ENCODE measurements around the gene PRR9. TPM values are rescaled to one million over a fixed set of nuclear protein-coding genes. Genes with fewer than 3 reads are reported as not detected.
A peak's percentile ranks its signal among the peaks of the same experiment; 100 is the strongest.

Gene PRR9
- total RNA-seq, 1 experiment from 2014 or later: not detected

GRCh38 chr1:153238527-153238926, 21.1 kb downstream of the PRR9 start:
- no TSS peak for BruUV-seq (replicated peaks)
- Histone ChIP-seq H3K4me1 (ENCODE audit: insufficient read depth, low read length) (no peaks in the 10 kb centered on the region), H2AFZ (ENCODE audit: low read length) (no peak overlapping the region), H3K79me2 (ENCODE audit: low read length) (no peaks in the 10 kb centered on the region), H3K9me2 (replicated peaks; ENCODE audit: low read length) (no peaks in the 10 kb centered on the region), H3K27me3 (ENCODE audit: low read length) (peaks cover 58% of the 10 kb centered on the region), H3K9ac (ENCODE audit: low read length) (no peak overlapping the region), H3F3A (ENCODE audit: low read length, unreplicated experiment) (no peaks in the 10 kb centered on the region), H3K4me3 (ENCODE audit: low read length) (no peak overlapping the region), H3K36me3 (ENCODE audit: low read depth, low read length) (no peaks in the 10 kb centered on the region), H3K27ac (ENCODE audit: low read length) (no peak overlapping the region), H4K20me1 (ENCODE audit: low read length) (no peaks in the 10 kb centered on the region), H3K9me3 (ENCODE audit: low read length) (no peaks in the 10 kb centered on the region), H3K4me2 (ENCODE audit: low read length) (no peak overlapping the region)
- DNase-seq (peak; percentile 18), ATAC-seq (no peak; the same call in 1 of the 2 replicates)
- ChIA-PET POLR2A (ENCODE audit: unreplicated experiment) (no interaction called here), CTCF (no interaction called here)
- intact Hi-C loops (cut with micrococcal nuclease): no loop called here
- no peak for TF ChIP-seq EZH2 (IDR thresholded peaks at IDR 0.05; ENCODE audit: low read length, unreplicated experiment)
- TF ChIP-seq, protein P1, sequence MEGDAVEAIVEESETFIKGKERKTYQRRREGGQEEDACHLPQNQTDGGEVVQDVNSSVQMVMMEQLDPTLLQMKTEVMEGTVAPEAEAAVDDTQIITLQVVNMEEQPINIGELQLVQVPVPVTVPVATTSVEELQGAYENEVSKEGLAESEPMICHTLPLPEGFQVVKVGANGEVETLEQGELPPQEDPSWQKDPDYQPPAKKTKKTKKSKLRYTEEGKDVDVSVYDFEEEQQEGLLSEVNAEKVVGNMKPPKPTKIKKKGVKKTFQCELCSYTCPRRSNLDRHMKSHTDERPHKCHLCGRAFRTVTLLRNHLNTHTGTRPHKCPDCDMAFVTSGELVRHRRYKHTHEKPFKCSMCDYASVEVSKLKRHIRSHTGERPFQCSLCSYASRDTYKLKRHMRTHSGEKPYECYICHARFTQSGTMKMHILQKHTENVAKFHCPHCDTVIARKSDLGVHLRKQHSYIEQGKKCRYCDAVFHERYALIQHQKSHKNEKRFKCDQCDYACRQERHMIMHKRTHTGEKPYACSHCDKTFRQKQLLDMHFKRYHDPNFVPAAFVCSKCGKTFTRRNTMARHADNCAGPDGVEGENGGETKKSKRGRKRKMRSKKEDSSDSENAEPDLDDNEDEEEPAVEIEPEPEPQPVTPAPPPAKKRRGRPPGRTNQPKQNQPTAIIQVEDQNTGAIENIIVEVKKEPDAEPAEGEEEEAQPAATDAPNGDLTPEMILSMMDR (conservative IDR thresholded peaks at IDR 0.05; ENCODE audit: low read depth, low read length): peak; percentile 46

DNA sequence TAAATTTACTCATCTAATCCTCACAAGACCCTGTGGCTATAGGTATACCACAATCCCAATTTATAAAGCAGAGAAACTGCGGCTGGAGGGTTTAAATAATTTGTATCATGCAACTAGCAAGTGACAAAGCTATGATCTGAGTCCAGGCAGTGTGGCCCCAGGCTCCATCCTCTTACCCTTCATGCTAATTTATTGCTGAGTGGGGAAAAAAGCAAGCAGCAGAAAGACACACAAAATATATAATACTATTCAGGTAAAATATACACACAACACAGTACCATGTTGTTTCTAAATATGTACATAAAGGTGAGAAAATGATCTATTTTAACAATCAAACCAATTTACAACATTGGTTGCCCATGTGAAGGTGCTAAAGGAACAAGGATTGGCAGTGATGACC, 24.8 kb downstream of the PRR9 start:
- ATAC-seq (no peak), DNase-seq (no peak)
- no peak overlapping the region for H3K4me3 ChIP-seq (ENCODE audit: low read length)
- intact Hi-C loops (cut with micrococcal nuclease): no loop called here
- POLR2A ChIA-PET (ENCODE audit: unreplicated experiment): no interaction called here
- no peaks in the 10 kb centered on the region for H3K36me3 ChIP-seq (ENCODE audit: low read depth, low read length)
- H4K20me1 ChIP-seq (ENCODE audit: low read length): no peaks in the 10 kb centered on the region
- no peaks in the 10 kb centered on the region for H3K4me1 ChIP-seq (ENCODE audit: insufficient read depth, low read length)
- no peak overlapping the region for H3K9ac ChIP-seq (ENCODE audit: low read length)
- H3K9me2 ChIP-seq (replicated peaks; ENCODE audit: low read length): no peaks in the 10 kb centered on the region
- H3K27ac ChIP-seq (ENCODE audit: low read length): no peak overlapping the region
- TF ChIP-seq EZH2 (IDR thresholded peaks at IDR 0.05; ENCODE audit: low read length, unreplicated experiment) (no peak), EZH2phosphoT487 (IDR thresholded peaks at IDR 0.05; ENCODE audit: borderline replicate concordance, low read length) (no peak)
- TF ChIP-seq, protein P1 (conservative IDR thresholded peaks at IDR 0.05; ENCODE audit: low read depth, low read length): no peak
- peaks cover 41% of the 10 kb centered on the region for H3K27me3 ChIP-seq (ENCODE audit: low read length)
- no peaks in the 10 kb centered on the region for H3K79me2 ChIP-seq (ENCODE audit: low read length)
- BruUV-seq (replicated peaks): no TSS peak
- no peaks in the 10 kb centered on the region for H3F3A ChIP-seq (ENCODE audit: low read length, unreplicated experiment)
- H2AFZ ChIP-seq (ENCODE audit: low read length): no peak overlapping the region
- CTCF ChIA-PET: no interaction called here
- no peak overlapping the region for H3K4me2 ChIP-seq (ENCODE audit: low read length)
- no peaks in the 10 kb centered on the region for H3K9me3 ChIP-seq (ENCODE audit: low read length)

DNA sequence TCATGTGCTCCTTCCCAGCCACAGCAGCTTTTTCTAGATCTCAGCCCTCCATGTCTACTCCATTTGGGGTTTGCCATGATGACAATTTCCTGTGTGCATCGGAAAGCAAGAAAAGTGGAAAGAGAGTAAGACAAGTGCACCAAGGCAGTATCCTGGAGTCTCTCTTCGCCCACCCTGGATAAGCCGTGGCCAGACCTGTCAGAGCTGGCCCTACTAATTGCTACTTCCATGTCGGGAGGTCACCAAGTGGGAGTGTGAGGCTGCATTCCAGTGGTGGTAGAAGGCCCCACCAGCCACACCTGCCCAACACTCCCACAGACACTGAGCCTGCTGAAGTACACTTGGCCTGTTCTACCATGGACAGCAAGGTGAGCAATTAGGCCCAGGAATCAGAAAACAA, 28.1 kb downstream of the PRR9 start:
- no TSS peak for BruUV-seq (replicated peaks)
- Histone ChIP-seq H3K27me3 (ENCODE audit: low read length) (peaks cover 35% of the 10 kb centered on the region), H3K4me1 (ENCODE audit: insufficient read depth, low read length) (no peaks in the 10 kb centered on the region), H3K27ac (ENCODE audit: low read length) (no peak overlapping the region), H3K79me2 (ENCODE audit: low read length) (no peaks in the 10 kb centered on the region), H3K4me2 (ENCODE audit: low read length) (no peak overlapping the region), H3F3A (ENCODE audit: low read length, unreplicated experiment) (no peaks in the 10 kb centered on the region), H3K4me3 (ENCODE audit: low read length) (no peak overlapping the region), H2AFZ (ENCODE audit: low read length) (no peak overlapping the region), H4K20me1 (ENCODE audit: low read length) (no peaks in the 10 kb centered on the region), H3K9me3 (ENCODE audit: low read length) (no peaks in the 10 kb centered on the region), H3K9me2 (replicated peaks; ENCODE audit: low read length) (no peaks in the 10 kb centered on the region), H3K9ac (ENCODE audit: low read length) (no peak overlapping the region), H3K36me3 (ENCODE audit: low read depth, low read length) (no peaks in the 10 kb centered on the region)
- TF ChIP-seq EZH2phosphoT487 (IDR thresholded peaks at IDR 0.05; ENCODE audit: borderline replicate concordance, low read length) (no peak), EZH2 (IDR thresholded peaks at IDR 0.05; ENCODE audit: low read length, unreplicated experiment) (no peak)
- TF ChIP-seq, protein P1 (conservative IDR thresholded peaks at IDR 0.05; ENCODE audit: low read depth, low read length): no peak
- DNase-seq (no peak), ATAC-seq (no peak)
- POLR2A ChIA-PET (ENCODE audit: unreplicated experiment): no interaction called here
- CTCF ChIA-PET: no interaction called here
- intact Hi-C loops (cut with micrococcal nuclease): no loop called here

Data from PC-3 (cell line).